Stimulated activated CD4-positive, alpha-beta T cell treated with anti-CD3 and anti-CD28 coated beads, Interleukin-2, amount 100 ng/mL, for 4 hours (primary cell): ENCODE data around the gene MARCHF3.
"Not testable (repeated sequence)": the region's sequence is repeated elsewhere in the genome, so short reads cannot be mapped to it uniquely, and the experiment has no call there.

ENCODE experiments used
- DNase-seq: peaks from one replicate; pipeline ENCODE4 v3.0.0-alpha.2; 2020; ENCODE audit warnings: low read depth

The MARCHF3 gene

GRCh38 chr5:126847826-126848251 is 182.5 kb downstream of the MARCHF3 start:
- DNase-seq: no peak

- no peak for DNase-seq
Measured at GRCh38 chr5:126847456-126847820, 182.9 kb downstream of the MARCHF3 start.

DNA sequence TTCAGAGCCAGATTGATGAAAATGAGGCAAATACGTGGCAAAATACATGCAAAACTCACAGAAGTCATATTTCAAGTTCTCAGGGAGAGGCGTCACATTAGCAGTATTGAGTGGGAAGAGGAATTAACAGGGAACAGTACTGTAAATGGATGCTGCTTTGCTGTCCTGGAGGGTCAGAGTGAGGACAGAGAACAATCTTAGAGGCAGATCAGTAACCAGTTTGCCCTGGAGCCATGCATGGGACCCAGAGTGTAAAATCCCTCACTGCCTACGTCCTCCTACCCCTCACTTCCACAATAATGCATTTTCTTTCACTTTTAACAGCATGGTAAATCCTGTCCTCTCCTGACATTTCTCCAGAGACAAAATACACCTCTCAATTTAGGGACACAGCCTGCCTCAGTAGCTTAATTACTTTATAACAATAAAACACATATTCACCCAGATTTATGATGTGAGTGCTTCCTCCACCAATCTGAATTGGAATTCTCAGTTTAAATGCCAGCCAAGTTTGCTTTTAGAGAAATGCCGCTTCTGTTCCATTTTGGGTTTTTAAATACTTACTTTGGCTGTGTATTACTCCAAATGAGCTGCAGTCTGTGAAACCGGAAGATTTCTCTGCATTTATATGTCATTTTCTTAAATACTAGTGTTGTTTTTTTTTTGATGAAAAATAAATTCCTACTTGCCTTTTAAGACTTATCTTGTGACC is 183.5 kb downstream of the MARCHF3 start:
- DNase-seq: no peak

- no peak for DNase-seq
Measured at GRCh38 chr5:126846344-126846743, 184.0 kb downstream of the MARCHF3 start.

DNA sequence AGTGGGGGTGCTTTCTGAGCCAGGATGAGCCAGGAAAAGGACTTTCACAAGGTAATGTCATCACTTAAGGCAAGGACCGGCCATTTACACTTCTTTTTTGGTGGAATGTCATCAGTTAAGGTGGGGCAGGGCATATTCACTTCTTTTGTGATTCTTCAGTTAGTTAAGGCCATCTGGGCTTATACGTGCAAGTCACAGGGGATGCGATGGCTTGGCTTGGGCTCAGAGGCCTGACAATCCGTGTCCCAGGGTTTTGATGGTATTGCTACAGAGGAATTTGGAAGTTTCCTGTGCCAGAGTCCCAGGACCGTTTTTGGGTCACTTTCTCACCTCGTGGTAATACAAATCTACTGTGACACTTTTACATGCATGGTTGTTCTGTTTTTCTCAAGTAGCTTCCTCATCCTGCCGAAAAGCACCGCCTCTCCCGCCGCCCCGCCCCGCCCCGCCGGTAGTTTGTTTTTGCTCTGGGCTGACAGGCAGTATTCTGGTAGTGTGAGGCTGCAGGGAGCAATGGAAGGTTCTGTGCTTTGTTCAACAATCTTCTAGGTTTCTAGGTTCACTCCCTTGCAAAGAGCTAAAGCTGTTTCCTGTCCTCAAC is 184.8 kb downstream of the MARCHF3 start:
- peak; percentile 47 for DNase-seq

DNA sequence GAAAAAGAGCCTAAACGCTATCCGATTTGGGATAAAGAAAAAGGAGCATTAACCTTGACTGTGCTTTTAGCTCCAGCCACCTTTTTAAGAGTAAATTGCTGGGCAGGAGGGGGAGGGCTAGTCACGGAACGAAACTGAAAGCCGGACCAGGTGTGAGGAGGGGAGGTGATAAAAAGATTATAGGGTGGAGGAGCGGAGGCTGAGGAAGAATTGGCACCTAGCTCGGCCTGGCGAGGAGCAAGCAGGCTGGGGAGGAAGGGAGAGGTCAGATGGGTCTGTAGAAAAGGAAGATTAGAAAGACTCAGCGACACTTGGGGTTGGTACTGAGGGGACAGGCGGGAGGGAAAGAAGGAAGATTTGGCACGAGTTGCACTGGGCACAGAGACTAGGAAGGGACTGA is 187.0 kb downstream of the MARCHF3 start:
- DNase-seq: not testable (repeated sequence)

GRCh38 chr5:126839407-126839806 is 191.0 kb downstream of the MARCHF3 start:
- not testable (repeated sequence) for DNase-seq

DNA sequence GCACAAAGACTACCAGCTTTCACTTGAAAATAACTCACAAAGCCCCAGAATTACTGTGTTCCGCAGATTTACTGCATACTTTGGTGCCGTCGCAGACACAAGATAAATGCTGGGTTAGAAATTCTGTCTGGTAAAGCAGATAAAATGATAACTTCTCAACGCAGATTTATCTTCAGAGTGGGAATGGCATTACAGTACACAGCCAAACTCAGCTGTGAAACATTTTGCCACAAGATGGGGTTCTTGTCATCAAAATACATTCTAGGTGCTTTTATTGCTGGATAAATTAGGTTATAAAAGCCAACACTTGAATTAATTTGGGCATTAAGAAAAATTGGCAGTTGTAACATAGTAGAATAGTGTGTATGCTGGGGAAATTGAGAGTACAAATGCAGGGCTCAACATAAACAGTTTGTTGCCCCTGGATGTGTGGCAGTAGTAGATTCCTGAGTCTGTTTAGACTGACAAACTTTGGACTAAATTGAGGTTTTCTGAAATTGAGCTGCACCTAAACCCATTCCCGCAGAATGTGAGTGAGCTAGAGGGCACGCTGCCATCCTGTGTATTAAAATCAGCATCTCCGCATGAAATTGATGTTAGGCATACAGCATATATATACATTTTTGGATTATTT is 192.3 kb downstream of the MARCHF3 start:
- DNase-seq: no peak

DNA sequence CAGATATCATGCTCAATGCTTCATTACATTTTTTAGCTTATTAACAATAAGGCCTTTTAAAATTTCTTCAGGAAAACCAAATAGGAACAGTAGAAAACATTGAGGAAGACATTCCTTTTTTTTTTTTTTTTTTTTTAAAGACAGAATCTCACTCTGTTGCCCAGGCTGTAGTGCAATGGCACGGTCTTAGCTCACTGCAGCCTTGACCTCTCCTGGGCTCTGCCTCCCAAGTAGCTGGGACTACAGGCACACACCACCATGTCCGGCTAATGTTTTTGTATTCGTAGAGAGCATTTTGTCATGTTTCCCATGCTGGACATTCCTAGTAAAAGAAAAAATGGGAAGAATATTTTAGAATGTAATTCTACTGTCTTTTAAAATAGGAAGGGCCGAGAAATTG is 193.1 kb downstream of the MARCHF3 start:
- DNase-seq: no peak

DNA sequence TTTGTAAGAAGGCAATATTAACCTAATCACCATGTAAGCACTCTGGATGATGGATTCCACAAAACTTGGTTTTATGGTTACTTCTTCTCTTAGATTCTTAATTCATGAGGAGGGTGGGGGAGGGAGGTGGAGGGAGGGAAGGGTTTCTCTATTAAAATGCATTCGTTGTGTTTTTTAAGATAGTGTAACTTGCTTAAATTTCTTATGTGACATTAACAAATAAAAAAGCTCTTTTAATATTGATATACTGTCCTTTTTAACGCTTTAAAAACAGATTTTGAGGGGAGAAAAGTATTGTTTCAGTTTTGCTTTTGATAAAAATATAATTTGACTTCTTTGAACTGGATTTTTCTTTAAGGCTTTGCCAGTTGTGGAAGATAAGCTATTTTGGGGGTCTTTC is 193.6 kb downstream of the MARCHF3 start:
- DNase-seq: no peak

GRCh38 chr5:126831156-126831555 is 199.2 kb downstream of the MARCHF3 start:
- DNase-seq: no peak

DNA sequence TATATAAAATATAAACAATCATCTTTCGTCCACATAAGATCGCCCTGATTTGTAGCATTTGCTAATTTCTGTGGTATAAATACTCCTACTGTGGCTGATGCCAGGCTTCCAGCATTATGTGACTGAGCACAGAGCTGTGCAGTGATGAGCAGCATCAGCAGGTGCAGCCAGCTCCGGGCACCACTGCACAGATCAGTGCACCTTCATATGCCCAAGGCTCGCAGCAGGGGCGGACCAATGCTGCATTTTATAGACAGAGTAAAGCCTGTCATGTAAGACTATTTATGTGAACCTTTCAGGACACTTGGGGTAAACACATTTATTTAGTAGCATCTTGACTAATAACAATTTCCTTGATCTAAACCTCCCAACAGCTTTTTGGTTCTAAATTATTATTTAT is 200.3 kb downstream of the MARCHF3 start:
- no peak for DNase-seq

DNA sequence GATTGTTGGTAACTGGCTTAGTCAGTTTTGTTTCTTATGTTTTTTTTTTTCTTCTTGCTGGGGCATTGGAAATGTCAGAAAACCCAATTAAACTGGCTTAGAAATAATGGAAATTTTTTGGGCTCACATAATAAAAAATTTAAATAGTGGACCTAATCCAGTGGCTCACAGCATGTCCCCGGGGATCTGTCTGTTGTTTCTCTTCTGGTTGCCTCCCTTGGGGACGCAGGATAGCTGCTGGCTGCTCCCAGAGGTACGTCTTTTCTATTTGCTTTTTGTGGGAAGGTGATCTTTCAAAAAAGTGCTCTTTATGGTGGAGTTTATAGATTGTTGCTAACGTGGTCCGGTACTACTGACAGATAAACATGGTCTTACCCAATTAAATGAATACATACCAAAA is 201.3 kb downstream of the MARCHF3 start:
- no peak for DNase-seq

GRCh38 chr5:126826619-126827215 is 203.6 kb downstream of the MARCHF3 start:
- no peak for DNase-seq

GRCh38 chr5:126819253-126819652 is 211.1 kb downstream of the MARCHF3 start:
- no peak for DNase-seq

- no peak for DNase-seq
Measured at GRCh38 chr5:126818736-126819135, 211.6 kb downstream of the MARCHF3 start.
